CD4-positive, alpha-beta T cell (primary cell): ENCODE data around the gene KLHL3. TPM values are rescaled to one million over a fixed set of nuclear protein-coding genes. Genes with fewer than 3 reads are reported as not detected.
"Not testable (repeated sequence)": the region's sequence is repeated elsewhere in the genome, so short reads cannot be mapped to it uniquely, and the experiment has no call there.

Experiments used
- ATAC-seq: fragments of 200-7000 bp; cut with Tn5 transposase; one replicate; pipeline ENCODE4 v1.10.0; 2022; ENCODE audit warnings: mild to moderate bottlenecking; ENCODE audit not compliant: poor library complexity
- CTCF ChIA-PET: fragments of 350-600 bp; sonication (Branson Sonifier 250); formaldehyde crosslinking; loops from one replicate; lab custom pipeline; 2021; ENCODE audit warnings: antibody characterized with exemption, inconsistent platforms; lab: Charles Lee
- POLR2A ChIA-PET: fragments of 350-600 bp; sonication (Branson Sonifier 250); formaldehyde crosslinking; loops from one replicate; lab custom pipeline; 2021; ENCODE audit warnings: antibody characterized with exemption, inconsistent platforms; lab: Charles Lee
- DNase-seq, 14 experiments: peaks; one replicate each; pipeline ENCODE4 v3.0.0-alpha.2; 2013 to 2020; ENCODE audit warnings: mixed read lengths in 2 of 14
- H3K27ac ChIP-seq, 2 donors: one replicate each; pipeline versions ENCODE4 v1.5.1 to v1.7.0; 2013; ENCODE audit warnings: low read length in 2 of 2, low read depth in 1 of 2, mild to moderate bottlenecking in 1 of 2
- H3K27me3 ChIP-seq, 2 experiments: 1 replicate in 1 of 2; 2 replicates in 1 of 2; pipeline versions ENCODE4 v1.6.1 to v1.7.0; 2013; ENCODE audit warnings: low read length in 2 of 2, control low read depth in 1 of 2, mild to moderate bottlenecking in 1 of 2, moderate library complexity in 1 of 2; ENCODE audit not compliant: insufficient read depth in 2 of 2, control insufficient read depth in 1 of 2
- H3K36me3 ChIP-seq: one replicate; pipeline ENCODE4 v1.6.1; 2013; ENCODE audit warnings: low read length, control low read depth; ENCODE audit not compliant: insufficient read depth
- H3K4me1 ChIP-seq: one replicate; pipeline ENCODE4 v1.6.1; 2013; ENCODE audit warnings: low read length, control low read depth; ENCODE audit not compliant: insufficient read depth
- H3K4me3 ChIP-seq: one replicate; pipeline ENCODE4 v1.5.1; 2013; ENCODE audit warnings: mild to moderate bottlenecking, low read length, moderate library complexity
- H3K9me3 ChIP-seq, 2 experiments: 1 replicate in 1 of 2; 2 replicates in 1 of 2; pipeline versions ENCODE4 v1.6.1 to v1.7.0; 2013; ENCODE audit warnings: low read length in 2 of 2, mild to moderate bottlenecking in 2 of 2, control low read depth in 1 of 2, moderate library complexity in 1 of 2; ENCODE audit not compliant: control insufficient read depth in 1 of 2, insufficient read depth in 1 of 2
- H3K27ac Mint-ChIP-seq: one replicate; pipeline ENCODE4 v1.8.0; 2020; ENCODE audit warnings: mixed read lengths
- H3K27me3 Mint-ChIP-seq: one replicate; pipeline ENCODE4 v1.8.0; 2021; ENCODE audit warnings: mixed read lengths
- H3K36me3 Mint-ChIP-seq: one replicate; pipeline ENCODE4 v1.8.0; 2021; ENCODE audit warnings: low read depth, mixed read lengths
- H3K4me1 Mint-ChIP-seq: one replicate; pipeline ENCODE4 v1.8.0; 2021; ENCODE audit warnings: low read depth, mixed read lengths
- H3K4me3 Mint-ChIP-seq: one replicate; pipeline ENCODE4 v1.8.0; 2020; ENCODE audit warnings: mild to moderate bottlenecking, mixed read lengths
- H3K9me3 Mint-ChIP-seq: one replicate; pipeline ENCODE4 v1.8.0; 2020; ENCODE audit warnings: mixed read lengths
- intact Hi-C, 2 experiments: fragments of 100-400 bp; cut with DNase I in 1 of 2; cut with micrococcal nuclease in 1 of 2; formaldehyde crosslinking; loops; one replicate each; pipeline versions ENCODE4 v1.15.1 to v1.9.0; 2023 to 2025; cut with DNase I, micrococcal nuclease
- total RNA-seq, 174 experiments: library from RNA in 2 of 174; stranded (reverse) in 2 of 174; gene quantifications; one replicate each; pipeline ENCODE4 v1.2.3 and lab custom pipeline; 2021 to 2026
- TF ChIP-seq, protein P1 (sequence below): fragments of 200-600 bp; IDR thresholded peaks from one replicate; pipeline ENCODE4 v1.8.0; 2022; ENCODE audit warnings: antibody characterized with exemption, mild to moderate bottlenecking

The KLHL3 gene
- total RNA-seq, 2 experiments from 2014 or later = 22.0 to 25.9 TPM

DNA sequence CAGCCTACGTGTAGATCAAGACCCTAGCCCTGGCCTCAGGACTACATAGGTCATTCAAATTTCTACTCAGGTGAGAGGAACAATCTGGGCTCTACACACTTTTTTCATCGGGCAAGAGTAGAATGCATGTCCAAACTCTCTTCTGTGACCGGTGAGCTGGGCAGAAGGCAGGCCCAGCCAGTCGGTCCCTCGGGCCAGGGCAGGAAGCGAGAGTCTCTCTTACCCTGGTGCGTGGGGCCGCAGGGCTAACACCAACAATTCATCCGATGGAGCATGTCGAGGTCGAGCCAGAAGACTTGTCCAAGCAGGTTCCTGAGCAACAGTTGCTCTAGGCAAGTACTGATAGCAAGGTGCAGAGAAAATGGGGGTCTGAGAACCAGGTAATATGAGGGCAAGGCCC is 88.5 kb downstream of the KLHL3 start:
- Mint-ChIP-seq H3K27me3 (no peaks in the 10 kb centered on the region), H3K4me3 (no peak overlapping the region), H3K27ac (no peak overlapping the region), H3K36me3 (peaks cover 86% of the 10 kb centered on the region), H3K4me1 (no peaks in the 10 kb centered on the region), H3K9me3 (no peaks in the 10 kb centered on the region)
- Histone ChIP-seq H3K27me3 (no peaks in the 10 kb centered on the region), H3K9me3 (no peaks in the 10 kb centered on the region), H3K4me1 (no peaks in the 10 kb centered on the region), H3K27ac (no peak overlapping the region), H3K36me3 (peaks cover 14% of the 10 kb centered on the region), H3K4me3 (no peak overlapping the region)
- ChIA-PET POLR2A (no interaction called here), CTCF (no interaction called here)
- intact Hi-C loops = no loop called here
- DNase-seq = no peak
- no peak for ATAC-seq
- TF ChIP-seq, protein P1, sequence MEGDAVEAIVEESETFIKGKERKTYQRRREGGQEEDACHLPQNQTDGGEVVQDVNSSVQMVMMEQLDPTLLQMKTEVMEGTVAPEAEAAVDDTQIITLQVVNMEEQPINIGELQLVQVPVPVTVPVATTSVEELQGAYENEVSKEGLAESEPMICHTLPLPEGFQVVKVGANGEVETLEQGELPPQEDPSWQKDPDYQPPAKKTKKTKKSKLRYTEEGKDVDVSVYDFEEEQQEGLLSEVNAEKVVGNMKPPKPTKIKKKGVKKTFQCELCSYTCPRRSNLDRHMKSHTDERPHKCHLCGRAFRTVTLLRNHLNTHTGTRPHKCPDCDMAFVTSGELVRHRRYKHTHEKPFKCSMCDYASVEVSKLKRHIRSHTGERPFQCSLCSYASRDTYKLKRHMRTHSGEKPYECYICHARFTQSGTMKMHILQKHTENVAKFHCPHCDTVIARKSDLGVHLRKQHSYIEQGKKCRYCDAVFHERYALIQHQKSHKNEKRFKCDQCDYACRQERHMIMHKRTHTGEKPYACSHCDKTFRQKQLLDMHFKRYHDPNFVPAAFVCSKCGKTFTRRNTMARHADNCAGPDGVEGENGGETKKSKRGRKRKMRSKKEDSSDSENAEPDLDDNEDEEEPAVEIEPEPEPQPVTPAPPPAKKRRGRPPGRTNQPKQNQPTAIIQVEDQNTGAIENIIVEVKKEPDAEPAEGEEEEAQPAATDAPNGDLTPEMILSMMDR = no peak

DNA sequence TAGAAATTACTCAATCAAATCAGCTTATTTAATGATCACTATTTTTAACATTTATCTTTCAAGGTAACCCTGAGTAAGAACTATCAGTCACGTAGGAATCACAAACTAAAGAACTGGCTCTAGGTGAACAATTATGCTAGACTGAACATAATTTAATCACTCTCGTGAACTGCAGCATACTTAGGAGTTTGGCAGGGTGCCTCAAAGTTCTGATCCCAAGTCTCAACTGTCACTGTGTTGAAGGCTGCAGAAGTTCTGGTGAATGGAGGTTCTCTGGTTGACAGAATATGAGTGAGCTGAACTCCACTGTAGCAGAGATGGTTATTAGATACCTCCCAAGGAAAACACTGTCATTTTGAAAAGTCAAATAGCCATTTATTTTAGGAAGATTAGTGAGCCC is 89.1 kb downstream of the KLHL3 start:
- Mint-ChIP-seq H3K27me3 (no peaks in the 10 kb centered on the region), H3K36me3 (peaks cover 79% of the 10 kb centered on the region), H3K4me1 (no peaks in the 10 kb centered on the region), H3K4me3 (no peak overlapping the region), H3K27ac (no peak overlapping the region), H3K9me3 (no peaks in the 10 kb centered on the region)
- POLR2A ChIA-PET = no interaction called here
- Histone ChIP-seq H3K4me1 (no peaks in the 10 kb centered on the region), H3K27me3 (no peaks in the 10 kb centered on the region), H3K9me3 (no peaks in the 10 kb centered on the region), H3K27ac (no peak overlapping the region), H3K36me3 (peaks cover 10% of the 10 kb centered on the region), H3K4me3 (no peak overlapping the region)
- ATAC-seq = no peak
- DNase-seq = no peak
- TF ChIP-seq, protein P1 = no peak
- intact Hi-C loops = no loop called here
- CTCF ChIA-PET = no interaction called here

DNA sequence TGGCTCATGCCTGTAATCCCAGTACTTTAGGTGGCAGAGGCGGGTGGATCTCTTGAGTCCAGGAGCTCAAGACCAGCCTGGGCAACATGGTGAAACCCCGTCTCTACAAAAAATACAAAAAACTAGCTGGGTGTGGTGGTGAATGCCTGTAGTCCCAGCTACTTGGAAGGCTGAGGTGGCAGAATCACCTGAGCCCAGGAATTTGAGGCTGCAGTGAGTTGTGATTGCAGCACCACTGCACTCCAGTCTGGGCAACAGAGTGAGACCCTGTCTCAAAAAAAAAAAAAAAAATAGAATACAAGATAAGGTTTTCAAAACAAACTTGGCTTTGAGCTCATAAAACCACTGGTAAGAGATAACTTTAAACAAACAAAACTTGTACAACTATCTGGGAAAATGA is 92.8 kb downstream of the KLHL3 start:
- H3K27me3 ChIP-seq, CTCF ChIA-PET, H3K27ac ChIP-seq, H3K4me1 Mint-ChIP-seq, DNase-seq, H3K4me3 ChIP-seq, H3K27me3 Mint-ChIP-seq, H3K9me3 Mint-ChIP-seq, H3K4me1 ChIP-seq, H3K36me3 ChIP-seq, intact Hi-C loops, H3K4me3 Mint-ChIP-seq, POLR2A ChIA-PET, H3K9me3 ChIP-seq, H3K27ac Mint-ChIP-seq, ATAC-seq: not testable (repeated sequence)
- peaks cover 74% of the 10 kb centered on the region for H3K36me3 Mint-ChIP-seq

DNA sequence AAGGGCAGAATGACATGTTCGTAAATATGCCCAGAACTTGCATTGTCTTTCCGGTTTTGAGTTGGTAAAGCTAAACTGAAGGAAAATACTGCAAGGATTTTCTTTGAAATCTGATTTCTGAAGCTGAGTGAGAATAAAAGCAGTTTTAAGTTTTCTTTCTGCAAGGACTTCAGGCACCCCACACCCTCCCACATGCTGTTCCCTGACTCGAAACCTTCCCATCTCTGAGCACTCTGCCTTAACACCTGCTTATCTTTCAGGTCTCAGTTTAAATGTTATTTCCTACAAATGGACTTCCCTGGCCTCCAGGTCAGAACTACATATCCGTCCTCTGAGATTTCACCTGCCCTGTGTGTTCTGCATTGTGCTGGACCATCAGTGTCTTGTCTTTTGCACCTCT is 93.8 kb downstream of the KLHL3 start:
- Histone ChIP-seq H3K36me3 (peaks cover 16% of the 10 kb centered on the region), H3K4me1 (no peaks in the 10 kb centered on the region), H3K27me3 (no peaks in the 10 kb centered on the region), H3K4me3 (no peak overlapping the region), H3K9me3 (no peaks in the 10 kb centered on the region), H3K27ac (no peak overlapping the region)
- H3K4me3 Mint-ChIP-seq = no peak overlapping the region
- H3K4me1 Mint-ChIP-seq = no peaks in the 10 kb centered on the region
- H3K9me3 Mint-ChIP-seq = no peaks in the 10 kb centered on the region
- intact Hi-C loops = no loop called here
- DNase-seq = no peak
- no peak overlapping the region for H3K27ac Mint-ChIP-seq
- TF ChIP-seq, protein P1 = no peak
- peaks cover 74% of the 10 kb centered on the region for H3K36me3 Mint-ChIP-seq
- ATAC-seq = no peak
- ChIA-PET CTCF (no interaction called here), POLR2A (no interaction called here)
- no peaks in the 10 kb centered on the region for H3K27me3 Mint-ChIP-seq
